ENCODE data around the gene NTRK3.

NTRK3 gene

GRCh38 chr15:87829332-87830050 is 427.0 kb downstream of the NTRK3 start:
- no peak for DNase-seq (ENCODE audit: low read depth, low spot score)

DNA sequence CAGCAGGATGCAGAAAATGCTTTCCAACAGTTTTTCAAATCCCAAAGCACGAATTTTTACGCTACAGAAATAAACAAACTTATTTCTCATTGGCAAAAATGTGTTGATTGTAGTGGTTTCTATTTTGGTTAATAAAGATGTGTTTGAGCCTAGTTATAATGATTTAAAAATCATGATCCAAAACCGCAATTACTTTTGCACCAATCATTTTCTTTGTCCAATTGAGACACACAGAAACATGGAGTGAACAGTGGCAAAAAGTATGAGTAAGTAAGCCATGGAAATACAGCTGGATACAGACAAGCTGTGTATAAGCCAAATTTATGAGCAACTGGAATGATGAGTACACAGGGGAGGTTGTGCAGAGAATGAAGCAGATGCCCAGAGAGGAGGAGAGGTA is 427.9 kb downstream of the NTRK3 start:
- DNase-seq (ENCODE audit: low read depth, low spot score): no peak

DNA sequence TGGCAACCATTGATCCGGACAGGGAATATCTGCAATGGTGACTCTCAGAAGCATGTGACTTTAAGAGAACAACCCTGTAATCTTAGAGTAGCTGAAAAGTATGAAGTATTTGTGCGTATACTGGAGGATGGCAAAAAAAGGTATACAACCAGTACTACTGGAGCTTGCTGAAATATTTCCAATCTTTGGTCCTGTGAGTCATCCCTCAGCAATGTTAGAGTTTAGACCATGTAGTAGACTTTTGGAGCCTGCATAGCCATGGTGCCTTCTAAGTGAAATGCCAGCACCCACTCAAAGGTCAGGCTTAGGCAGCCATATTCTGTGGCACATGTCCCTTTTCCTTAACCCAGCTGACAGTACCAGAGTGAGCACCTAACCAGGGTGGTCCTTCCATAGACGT is 429.4 kb downstream of the NTRK3 start:
- no peak for DNase-seq (ENCODE audit: low read depth, low spot score)

DNA sequence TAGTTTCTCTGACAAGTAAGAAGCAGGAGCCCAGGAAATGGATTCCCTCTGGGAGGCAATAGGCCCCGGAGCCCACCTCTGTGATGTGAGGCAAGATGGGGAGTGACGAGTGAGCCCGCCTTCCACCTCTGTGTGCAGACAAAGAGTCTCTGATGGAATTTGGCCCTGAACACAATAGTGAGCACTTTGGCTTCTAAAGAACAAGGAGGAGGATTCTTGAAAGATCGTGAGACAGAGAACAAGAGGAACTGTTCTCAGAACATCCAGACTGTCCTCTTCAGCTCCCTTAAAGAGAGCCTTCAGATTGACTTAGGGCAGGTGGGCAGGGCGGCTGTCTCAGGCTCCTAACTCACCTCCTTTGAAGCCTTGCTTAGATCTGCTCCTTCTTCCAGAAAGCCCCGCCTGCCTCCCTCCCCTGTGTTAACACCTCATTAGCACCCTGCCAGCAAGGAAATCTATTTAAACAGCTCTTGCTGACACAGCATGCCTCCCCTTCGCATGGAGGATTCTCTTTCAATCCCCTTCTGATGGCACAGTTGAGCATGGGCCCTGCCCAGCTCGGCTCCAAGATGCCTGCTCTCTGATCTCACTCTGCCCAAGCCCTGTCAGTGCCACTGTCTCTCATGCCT is 430.3 kb downstream of the NTRK3 start:
- DNase-seq (ENCODE audit: low read depth, low spot score): no peak

- DNase-seq (ENCODE audit: low read depth, low spot score): no peak
Measured at GRCh38 chr15:87818756-87819155, 437.8 kb downstream of the NTRK3 start.

GRCh38 chr15:87817553-87817952 is 439.0 kb downstream of the NTRK3 start:
- DNase-seq (ENCODE audit: low read depth, low spot score): no peak

DNA sequence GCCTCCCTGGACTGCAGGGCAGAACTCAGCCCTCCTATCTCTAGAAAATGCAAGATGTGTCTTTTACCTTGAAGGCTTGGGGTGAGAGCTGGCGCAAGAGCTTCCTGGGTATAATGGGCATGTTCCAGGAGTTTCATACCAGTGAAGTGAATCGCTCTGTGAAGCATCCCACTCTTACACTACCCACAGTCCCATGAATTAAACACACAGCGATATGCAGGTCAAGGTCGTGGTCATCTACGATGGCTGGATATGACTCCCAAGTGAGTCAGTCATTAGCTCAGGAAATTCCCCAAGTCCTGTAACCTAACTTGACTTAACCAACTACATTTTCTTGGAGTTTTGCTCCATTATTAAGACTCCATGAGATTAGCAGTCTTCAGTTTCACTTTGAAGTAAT is 439.7 kb downstream of the NTRK3 start:
- DNase-seq (ENCODE audit: low read depth, low spot score): no peak

- no peak for DNase-seq (ENCODE audit: low read depth, low spot score)
Measured at GRCh38 chr15:87816016-87816415, 440.5 kb downstream of the NTRK3 start.

Data from activated naive CD8-positive, alpha-beta T cell treated with anti-CD3 and anti-CD28 coated beads, Interleukin-2, amount 50 U/mL, for 16 hours (primary cell).